ENCODE measurements around the gene ROPN1.
A peak's percentile ranks its signal among the peaks of the same experiment; 100 is the strongest.
"Not testable (repeated sequence)": the region's sequence is repeated elsewhere in the genome, so short reads cannot be mapped to it uniquely, and the experiment has no call there.

- TF ChIP-seq CTCF (IDR thresholded peaks at IDR 0.05; ENCODE audit: borderline replicate concordance, extremely low read depth, low read length, poor library complexity, severe bottlenecking) = peak; percentile 65
- TF ChIP-seq EZH2 (IDR thresholded peaks at IDR 0.05; ENCODE audit: borderline replicate concordance, low read depth, low read length, severe bottlenecking) = not testable (repeated sequence)
Measured at GRCh38 chr3:123979525-123980501, 12.1 kb downstream of the ROPN1 start.
